ENCODE data around the gene GRIN3B.

GRCh38 chr19:1027650-1028061 is 27.4 kb downstream of the GRIN3B start:
- no peak for TF ChIP-seq POLR2A (IDR thresholded peaks at IDR 0.05; ENCODE audit: low read depth, low read length)
- TF ChIP-seq CTCF (conservative IDR thresholded peaks at IDR 0.05; ENCODE audit: low read depth, low read length) = no peak
- no peak for TF ChIP-seq BHLHE40 (IDR thresholded peaks at IDR 0.05; ENCODE audit: low read depth, low read length)

All from IMR-90 (cell line).